HepG2 (cell line): ENCODE measurements around the gene TRMU. TPM values are rescaled to one million over a fixed set of nuclear protein-coding genes. Genes with fewer than 3 reads are reported as not detected.

Experiments
- ATAC-seq: fragments of 200-7000 bp; cut with Tn5 transposase; 3 replicates; pipeline ENCODE4 v1.9.1; 2020; ENCODE audit warnings: mild to moderate bottlenecking, moderate library complexity
- BruUV-seq: library from RNA; stranded (reverse); fragments of 400-500 nt; replicated peaks from 2 replicates; lab custom pipeline; 2021; lab: Mats Ljungman, UMichigan
- CTCF ChIA-PET: fragments of 300-600 bp; formaldehyde crosslinking; extraction: SDS; loops from one replicate; lab custom pipeline; 2021; ENCODE audit warnings: low total read pairs, inconsistent platforms, low intra/inter-chr PET ratio; lab: Yijun Ruan, JAX
- POLR2A ChIA-PET: fragments of 350-600 bp; sonication (Branson Sonifier 250); formaldehyde crosslinking; loops from one replicate; lab custom pipeline; 2020; ENCODE audit warnings: antibody characterized with exemption, inconsistent platforms; lab: Yijun Ruan, JAX
- DNase-seq: peaks from one replicate; pipeline ENCODE4 v3.0.0-alpha.2; 2015; ENCODE audit warnings: low spot score
- FAIRE-seq: peaks from 3 replicates; lab custom pipeline; 2011; peaks lifted over from hg19 to GRCh38; lab: Jason Lieb, UNC
- H2AFZ ChIP-seq: one replicate; pipeline ENCODE4 v1.6.1; 2011; ENCODE audit warnings: low read length, inconsistent platforms
- H3K27ac ChIP-seq: fragments of 300-600 bp; 3 replicates; pipeline ENCODE4 v1.8.0; 2011; ENCODE audit warnings: mixed run types, mild to moderate bottlenecking, mixed read lengths, low read length, inconsistent platforms; ENCODE audit not compliant: insufficient read depth; ENCODE audit errors: extremely low read length
- H3K27me3 ChIP-seq, 2 experiments: fragments of 200-600 bp in 1 of 2; 2 replicates in 1 of 2; 3 replicates in 1 of 2; pipeline versions ENCODE4 v1.6.0 to v1.8.0; 2011; ENCODE audit warnings: low read length in 2 of 2, mild to moderate bottlenecking in 2 of 2, moderate library complexity in 2 of 2, inconsistent platforms in 1 of 2; ENCODE audit not compliant: insufficient read depth in 2 of 2, control insufficient read depth in 1 of 2
- H3K36me3 ChIP-seq, 2 experiments: fragments of 200-600 bp in 1 of 2; replicated peaks in 1 of 2; 2 replicates in 1 of 2; 3 replicates in 1 of 2; pipeline versions ENCODE4 v1.5.1 to v1.8.0; 2011; ENCODE audit warnings: low read length in 2 of 2, inconsistent platforms in 1 of 2; ENCODE audit not compliant: insufficient read depth in 2 of 2, control insufficient read depth in 1 of 2
- H3K4me1 ChIP-seq: 2 replicates; pipeline ENCODE4 v1.5.1; 2012; ENCODE audit warnings: low read length, inconsistent platforms; ENCODE audit not compliant: insufficient read depth
- H3K4me2 ChIP-seq: 2 replicates; pipeline ENCODE4 v1.6.0; 2011; ENCODE audit warnings: low read depth, low read length, inconsistent platforms
- H3K4me3 ChIP-seq, 3 experiments: fragments of 200-600 bp in 1 of 3; sonication (generic), shearing (Covaris generic) in 1 of 3; replicated peaks in 1 of 3; 2 replicates each; pipeline ENCODE4 v1.5.1; 2011 to 2016; ENCODE audit warnings: low read length in 3 of 3, inconsistent platforms in 2 of 3, low read depth in 2 of 3, mild to moderate bottlenecking in 2 of 3, control low read depth in 1 of 3, mixed read lengths in 1 of 3; ENCODE audit not compliant: insufficient read depth in 1 of 3
- H3K79me2 ChIP-seq: one replicate; pipeline ENCODE4 v1.6.1; 2011; ENCODE audit warnings: low read length, inconsistent platforms; ENCODE audit not compliant: insufficient read depth
- H3K9ac ChIP-seq: 2 replicates; pipeline ENCODE4 v1.6.0; 2011; ENCODE audit warnings: mild to moderate bottlenecking, low read depth, low read length, inconsistent platforms; ENCODE audit not compliant: insufficient read depth
- H3K9me3 ChIP-seq: 2 replicates; pipeline ENCODE4 v1.5.1; 2012; ENCODE audit warnings: mild to moderate bottlenecking, low read length
- H4K20me1 ChIP-seq: 2 replicates; pipeline ENCODE4 v1.6.0; 2011; ENCODE audit warnings: inconsistent platforms, mild to moderate bottlenecking, low read length, moderate library complexity; ENCODE audit not compliant: insufficient read depth
- ARID4A ChIP-seq: sonication (generic); formaldehyde crosslinking; IDR thresholded peaks from 2 replicates; pipeline ENCODE4 v1.5.0; 2020; ENCODE audit warnings: mild to moderate bottlenecking, missing genetic modification reagents, borderline replicate concordance
- BCL6 ChIP-seq: IDR thresholded peaks from 2 replicates; pipeline ENCODE4 v1.6.1; 2016; ENCODE audit warnings: missing genetic modification reagents, missing compliant biosample characterization
- FOXM1 ChIP-seq: sonication (generic); formaldehyde crosslinking; IDR thresholded peaks from 2 replicates; pipeline ENCODE4 v1.5.0; 2020; ENCODE audit warnings: missing genetic modification reagents
- IRF2 ChIP-seq: IDR thresholded peaks from 2 replicates; pipeline ENCODE4 v1.6.1; 2018; ENCODE audit warnings: missing genetic modification reagents, missing compliant biosample characterization
- KAT8 ChIP-seq: IDR thresholded peaks from 2 replicates; pipeline ENCODE4 v1.6.1; 2016; ENCODE audit warnings: missing genetic modification reagents, missing compliant biosample characterization
- MLX ChIP-seq: IDR thresholded peaks from 2 replicates; pipeline ENCODE4 v1.6.1; 2016
- PHF20 ChIP-seq: sonication (generic); formaldehyde crosslinking; IDR thresholded peaks from 2 replicates; pipeline ENCODE4 v1.5.0; 2020; ENCODE audit warnings: mild to moderate bottlenecking, missing genetic modification reagents
- REXO4 ChIP-seq: sonication (generic); formaldehyde crosslinking; IDR thresholded peaks from 2 replicates; pipeline ENCODE4 v1.8.0; 2022; ENCODE audit warnings: missing genetic modification reagents, mild to moderate bottlenecking, borderline replicate concordance
- ZBTB26 ChIP-seq: IDR thresholded peaks from 2 replicates; pipeline ENCODE4 v1.6.1; 2016; ENCODE audit warnings: missing compliant biosample characterization, missing genetic modification reagents, borderline replicate concordance
- ZNF274 ChIP-seq: sonication (generic); formaldehyde crosslinking; IDR thresholded peaks from 2 replicates; pipeline ENCODE4 v1.5.1; 2020; ENCODE audit warnings: mild to moderate bottlenecking, missing genetic modification reagents
- ZNF510 ChIP-seq: sonication (generic); formaldehyde crosslinking; IDR thresholded peaks from 2 replicates; pipeline ENCODE4 v1.4.0; 2020; ENCODE audit warnings: low read depth, mild to moderate bottlenecking, missing genetic modification reagents
- ZNF589 ChIP-seq: sonication (generic); formaldehyde crosslinking; conservative IDR thresholded peaks from 2 replicates; pipeline ENCODE4 v1.8.0; 2022; ENCODE audit warnings: mild to moderate bottlenecking, moderate library complexity, missing genetic modification reagents
- ZNF766 ChIP-seq: sonication (generic); formaldehyde crosslinking; IDR thresholded peaks from 2 replicates; pipeline ENCODE4 v1.5.0; 2020; ENCODE audit warnings: missing genetic modification reagents, borderline replicate concordance
- ZNF784 ChIP-seq: sonication (generic); formaldehyde crosslinking; IDR thresholded peaks from 2 replicates; pipeline ENCODE4 v1.5.1; 2020; ENCODE audit warnings: missing genetic modification reagents, mild to moderate bottlenecking, borderline replicate concordance
- ZNF879 ChIP-seq: sonication (generic); formaldehyde crosslinking; IDR thresholded peaks from 2 replicates; pipeline ENCODE4 v1.8.1; 2023; ENCODE audit warnings: missing genetic modification reagents
- WGBS: methylation state at CpG from one replicate; pipeline ENCODE4 v1.1.6; 2017; ENCODE audit warnings: low lambda C conversion rate; 5-methylcytosine and 5-hydroxymethylcytosine counted together
- in situ Hi-C: cut with HindIII; loops from 2 replicates; pipeline ENCODE4 v1.10.0; 2017; ENCODE audit warnings: low pct_unique_long_range_greater_than_20kb; ENCODE audit not compliant: extremely low pct_ligation_motif_present
- intact Hi-C: fragments of 100-400 bp; cut with micrococcal nuclease; formaldehyde crosslinking; loops from one replicate; pipeline ENCODE4 v1.10.0; 2022; ENCODE audit not compliant: unreplicated experiment
- polyA plus RNA-seq, 8 experiments: library from polyadenylated mRNA; depleted of rRNA in 3 of 8; stranded (reverse) in 7 of 8; unstranded in 1 of 8; fragments of >200 nt; fragmentation: Illumina TruSeq in 4 of 8; extraction: Trizol in 4 of 8; gene quantifications; 2 replicates each; pipeline versions ENCODE4 v1.2.1 to v1.2.3, GENCODE V29; 2011 to 2016; ENCODE audit warnings: low read depth in 4 of 8, missing spikeins in 1 of 8, mixed read lengths in 1 of 8; ENCODE audit not compliant: insufficient read depth in 1 of 8
- total RNA-seq, 5 experiments: library from RNA; depleted of rRNA; stranded (reverse); fragments of >200 nt; fragmentation: Illumina TruSeq; extraction: Trizol; gene quantifications; 2 replicates each; pipeline ENCODE4 v1.2.3, GENCODE V29; 2016; ENCODE audit warnings: low read depth in 1 of 5

The TRMU gene
- total and polyA plus RNA-seq, 2 of the 13 experiments (the other 11 are each of a cell fraction or from before 2014, with no cell fraction given): 31.0 to 50.2 TPM

GRCh38 chr22:46318576-46318975, 16.9 kb upstream of the TRMU start (continued):
- TF ChIP-seq ZNF784 (CRISPR knock-in tag) (no peak), FOXM1 (CRISPR knock-in tag) (no peak), ZNF274 (CRISPR knock-in tag) (no peak)

- no TSS peak for BruUV-seq
- Histone ChIP-seq H3K4me3 (no peak overlapping the region), H3K9me3 (no peaks in the 10 kb centered on the region), H3K4me1 (no peaks in the 10 kb centered on the region), H3K9ac (no peak overlapping the region), H3K27ac (no peak overlapping the region), H4K20me1 (no peaks in the 10 kb centered on the region), H3K79me2 (no peaks in the 10 kb centered on the region), H2AFZ (no peak overlapping the region), H3K27me3 (no peaks in the 10 kb centered on the region), H3K36me3 (peaks cover 12 to 70% of the 10 kb centered on the region in 2 experiments), H3K4me2 (no peak overlapping the region)
- 94% methylated on average over 8 of the region's 10 CpGs for WGBS
- FAIRE-seq (no peak), DNase-seq (no peak), ATAC-seq (no peak)
- intact Hi-C loops (no loop called here), in situ Hi-C loops (loop anchor here (10.0 kb wide), 1 partner anchor 305 kb away; no protein-coding TSS in a partner anchor)
- POLR2A ChIA-PET: no interaction called here
- CTCF ChIA-PET: no interaction called here
- TF ChIP-seq BCL6 (CRISPR knock-in tag): no peak
- TF ChIP-seq ARID4A (CRISPR knock-in tag): no peak
- no peak for TF ChIP-seq KAT8 (CRISPR knock-in tag)
- no peak for TF ChIP-seq ZNF510 (CRISPR knock-in tag)
- no peak for TF ChIP-seq REXO4 (CRISPR knock-in tag)
- no peak for TF ChIP-seq IRF2 (CRISPR knock-in tag)
- no peak for TF ChIP-seq ZNF589 (CRISPR knock-in tag)
- TF ChIP-seq MLX (CRISPR knock-in tag): no peak
- TF ChIP-seq ZNF879: no peak
- no peak for TF ChIP-seq ZBTB26 (CRISPR knock-in tag)
- no peak for TF ChIP-seq ZNF766
- no peak for TF ChIP-seq PHF20
Observed at GRCh38 chr22:46319319-46319718, 16.2 kb upstream of the TRMU start.
